Activated naive CD8-positive, alpha-beta T cell (primary cell): ENCODE results near the gene C1orf35.

Experiments
- H3K27ac Mint-ChIP-seq: one replicate; pipeline ENCODE4 v1.8.0; 2021; ENCODE audit warnings: mixed read lengths
- H3K27me3 Mint-ChIP-seq: one replicate; pipeline ENCODE4 v1.8.0; 2021; ENCODE audit warnings: mixed read lengths
- H3K36me3 Mint-ChIP-seq: one replicate; pipeline ENCODE4 v1.8.0; 2021; ENCODE audit warnings: mixed read lengths
- H3K4me1 Mint-ChIP-seq: one replicate; pipeline ENCODE4 v1.8.0; 2021; ENCODE audit warnings: low read depth, mixed read lengths
- H3K4me3 Mint-ChIP-seq: one replicate; pipeline ENCODE4 v1.8.0; 2021; ENCODE audit warnings: mild to moderate bottlenecking, mixed read lengths
- H3K9me3 Mint-ChIP-seq: one replicate; pipeline ENCODE4 v1.8.0; 2021; ENCODE audit warnings: low read depth, mixed read lengths

Gene C1orf35

DNA sequence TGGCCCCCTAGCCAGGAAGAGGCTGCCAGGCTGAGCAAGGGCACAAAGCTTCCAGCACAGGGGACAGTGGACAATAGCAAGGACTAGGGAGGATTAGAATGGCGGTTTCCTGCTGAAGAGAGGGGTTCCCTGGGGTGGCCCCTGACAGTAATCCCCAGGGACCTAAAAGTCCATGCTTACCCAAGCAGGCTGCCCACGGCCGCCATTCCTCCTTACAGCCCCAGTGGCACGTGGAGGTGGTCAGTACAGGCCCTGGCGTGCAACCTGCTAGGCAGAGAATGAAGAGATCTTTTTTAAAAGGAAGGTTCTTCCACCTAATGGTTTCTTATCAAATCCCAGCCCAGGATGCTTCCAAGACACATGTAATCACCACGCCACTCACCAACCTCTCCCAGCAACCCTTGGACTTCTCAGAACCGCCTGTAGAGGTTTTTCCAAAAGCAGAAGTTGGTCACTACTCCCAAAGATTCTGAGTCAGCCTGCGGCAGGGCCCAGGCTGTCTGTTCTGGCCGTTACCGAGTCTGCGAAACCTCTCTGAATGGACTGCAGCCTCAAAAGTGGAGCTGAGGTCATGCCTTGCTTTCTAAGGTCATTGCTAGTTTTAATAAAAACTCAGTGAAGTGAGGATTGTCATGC, 5.0 kb upstream of the C1orf35 start:
- no peaks in the 10 kb centered on the region for H3K36me3 Mint-ChIP-seq
- no peaks in the 10 kb centered on the region for H3K9me3 Mint-ChIP-seq
- H3K4me1 Mint-ChIP-seq = peaks cover 32% of the 10 kb centered on the region
- H3K4me3 Mint-ChIP-seq = peak overlapping the region; percentile 92
- H3K27me3 Mint-ChIP-seq = no peaks in the 10 kb centered on the region
- H3K27ac Mint-ChIP-seq = peak overlapping the region; percentile 87

DNA sequence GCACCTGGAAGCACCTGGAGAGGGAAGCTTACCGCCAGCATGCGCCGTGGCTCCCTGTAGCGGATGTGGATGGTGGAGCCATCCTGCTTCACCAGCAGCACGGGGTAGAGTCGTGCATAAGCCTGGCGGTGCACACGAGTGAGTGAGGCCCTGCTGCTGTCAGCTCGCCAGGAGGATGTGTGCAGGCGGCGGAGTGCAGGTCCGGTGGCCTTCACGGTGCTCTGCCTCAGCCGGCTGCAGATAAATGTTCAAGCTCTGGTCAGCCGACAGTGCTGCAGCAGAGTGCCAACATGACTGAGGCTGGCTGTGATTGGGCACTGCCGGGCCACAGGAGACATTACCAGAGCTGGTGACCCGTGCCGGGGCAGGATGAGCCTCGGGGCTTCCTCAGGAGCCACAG, 4.5 kb upstream of the C1orf35 start:
- Mint-ChIP-seq H3K9me3 (no peaks in the 10 kb centered on the region), H3K36me3 (no peaks in the 10 kb centered on the region), H3K4me3 (peak overlapping the region; percentile 92), H3K27me3 (no peaks in the 10 kb centered on the region), H3K4me1 (peaks cover 33% of the 10 kb centered on the region), H3K27ac (no peak overlapping the region)

DNA sequence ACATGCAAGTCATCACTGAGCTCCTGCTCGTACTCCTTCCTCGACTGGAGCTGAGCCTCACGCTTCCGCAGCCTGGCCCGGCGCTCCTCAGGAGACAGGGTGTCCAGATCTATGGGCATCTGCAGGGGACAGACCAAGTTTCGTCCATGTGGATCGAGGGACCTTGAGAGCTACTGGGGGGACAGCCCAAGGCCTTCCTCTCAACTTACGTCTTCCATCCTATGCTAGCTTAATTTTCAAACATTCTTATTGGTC, 3.6 kb upstream of the C1orf35 start:
- no peaks in the 10 kb centered on the region for H3K27me3 Mint-ChIP-seq
- H3K4me1 Mint-ChIP-seq = peaks cover 33% of the 10 kb centered on the region
- no peaks in the 10 kb centered on the region for H3K36me3 Mint-ChIP-seq
- peak overlapping the region; percentile 47 for H3K4me3 Mint-ChIP-seq
- H3K9me3 Mint-ChIP-seq = no peaks in the 10 kb centered on the region
- no peak overlapping the region for H3K27ac Mint-ChIP-seq

DNA sequence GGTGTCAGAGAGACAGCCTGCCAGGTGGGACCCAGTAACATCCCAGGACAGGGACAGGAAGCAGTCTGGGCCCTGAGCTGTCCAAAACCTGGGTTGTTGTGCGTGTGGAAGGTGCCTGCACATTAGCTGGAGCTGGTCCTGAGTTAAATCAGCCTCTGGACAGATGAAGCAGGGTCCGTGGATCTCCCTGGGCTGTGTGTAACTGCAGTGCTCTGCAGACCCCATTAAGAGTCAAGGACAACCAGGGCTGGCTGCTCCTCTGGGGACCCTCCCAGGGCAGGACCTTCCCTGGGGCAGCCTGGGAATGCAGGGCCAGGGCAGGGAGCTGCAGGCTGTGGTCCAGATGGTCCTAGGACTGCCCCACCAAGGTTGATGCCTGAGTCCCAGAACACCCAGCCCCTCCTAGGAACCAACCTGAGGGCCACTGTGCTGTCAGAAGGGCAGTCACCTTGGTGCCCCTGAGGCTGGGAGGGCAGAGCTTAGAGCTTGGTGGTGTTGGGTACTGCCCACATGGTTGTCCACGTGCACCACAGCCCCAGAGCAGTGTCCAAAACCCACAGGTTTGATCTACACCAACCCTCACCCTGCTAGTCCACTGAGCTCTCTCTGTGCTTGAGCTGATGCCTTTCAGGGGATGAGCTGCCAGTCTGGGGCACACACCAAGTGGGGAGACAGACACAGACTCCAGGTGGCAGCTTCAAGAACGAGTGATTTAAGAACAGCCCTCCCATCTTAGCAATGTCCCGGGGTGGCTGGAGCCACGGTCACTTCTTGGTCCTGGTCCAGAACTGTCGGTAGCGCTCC, 3.1 kb upstream of the C1orf35 start:
- H3K4me1 Mint-ChIP-seq = peaks cover 38% of the 10 kb centered on the region
- H3K27ac Mint-ChIP-seq = no peak overlapping the region
- H3K4me3 Mint-ChIP-seq = peak overlapping the region; percentile 47

DNA sequence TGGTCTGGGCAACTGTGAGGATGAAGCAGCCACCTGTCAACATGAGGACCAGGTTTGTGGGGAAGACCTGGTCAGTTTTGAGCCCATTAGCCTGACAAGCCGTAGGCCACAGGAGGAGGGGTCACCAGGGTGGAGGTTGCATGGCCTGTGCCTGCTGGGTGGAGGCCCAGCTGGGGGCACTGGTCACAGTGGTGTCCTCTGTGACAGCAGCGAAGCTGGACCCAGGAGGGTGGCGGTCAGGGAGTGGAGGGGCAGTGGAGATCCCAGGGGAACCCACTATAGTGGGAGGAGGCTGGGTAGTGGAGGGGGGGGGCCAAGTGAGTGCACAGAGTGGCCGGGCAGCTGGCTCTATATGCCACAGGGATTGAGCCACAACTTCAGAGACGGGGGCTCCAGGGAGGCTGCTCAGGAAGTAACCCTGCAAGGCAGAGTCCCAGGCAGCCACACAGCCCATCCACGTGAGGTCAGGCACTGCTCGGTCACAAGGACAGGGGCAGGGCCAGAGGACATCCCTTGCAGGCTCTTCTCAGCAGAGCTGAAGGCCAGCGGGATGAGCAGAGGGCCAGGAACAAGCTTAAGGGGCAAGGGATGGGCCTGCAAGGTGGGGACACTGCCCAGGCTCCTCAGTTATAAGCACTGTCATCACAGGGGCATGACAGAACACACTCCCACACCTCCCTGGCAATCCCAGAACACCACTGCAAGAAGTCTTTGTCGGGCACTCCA, 2.3 kb upstream of the C1orf35 start:
- H3K27ac Mint-ChIP-seq = no peak overlapping the region
- peaks cover 38% of the 10 kb centered on the region for H3K4me1 Mint-ChIP-seq
- no peaks in the 10 kb centered on the region for H3K27me3 Mint-ChIP-seq
- no peaks in the 10 kb centered on the region for H3K36me3 Mint-ChIP-seq
- no peak overlapping the region for H3K4me3 Mint-ChIP-seq
- no peaks in the 10 kb centered on the region for H3K9me3 Mint-ChIP-seq

More for the DNA sequence above, 3.1 kb upstream of the C1orf35 start:
- H3K36me3 Mint-ChIP-seq = no peaks in the 10 kb centered on the region
- no peaks in the 10 kb centered on the region for H3K27me3 Mint-ChIP-seq
- no peaks in the 10 kb centered on the region for H3K9me3 Mint-ChIP-seq

DNA sequence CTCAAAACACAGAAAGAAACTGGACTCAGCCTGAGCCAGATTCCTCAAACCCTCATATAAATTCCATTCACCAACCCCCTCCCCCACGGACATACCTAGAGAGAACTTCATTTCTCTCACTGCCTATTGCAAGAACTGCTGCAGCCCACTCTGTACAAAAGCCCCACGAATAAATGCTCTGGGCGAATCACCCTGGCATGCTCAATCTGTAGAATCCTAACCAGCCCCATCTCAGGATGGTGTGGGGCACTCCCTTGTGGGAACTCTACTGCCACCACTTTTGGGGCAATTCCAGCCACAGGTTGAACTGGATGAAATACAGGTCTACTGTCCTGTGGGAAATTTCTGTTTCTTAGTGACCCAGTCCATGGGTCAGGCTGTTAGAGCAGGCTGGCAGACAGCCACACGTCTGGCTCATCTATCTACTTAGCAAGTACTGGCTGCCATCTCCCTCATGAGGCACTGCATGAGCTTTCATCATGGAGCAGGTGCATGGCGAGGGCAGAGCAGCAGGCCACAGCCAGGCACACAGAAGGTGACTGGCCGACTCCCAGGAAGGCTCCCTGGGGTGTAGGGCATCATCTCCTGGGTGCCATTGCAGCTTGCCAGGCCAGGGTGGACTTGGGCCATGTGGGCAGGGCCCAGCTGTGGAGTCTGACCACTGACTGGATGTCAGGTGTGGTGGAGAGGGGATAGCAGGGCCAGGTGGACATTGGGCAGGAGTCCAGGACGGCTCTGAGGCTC, 1.6 kb upstream of the C1orf35 start:
- H3K27me3 Mint-ChIP-seq = no peaks in the 10 kb centered on the region
- peak overlapping the region; percentile 76 for H3K27ac Mint-ChIP-seq
- H3K36me3 Mint-ChIP-seq = no peaks in the 10 kb centered on the region
- H3K4me1 Mint-ChIP-seq = peaks cover 32% of the 10 kb centered on the region
- peak overlapping the region; percentile 92 for H3K4me3 Mint-ChIP-seq
- no peaks in the 10 kb centered on the region for H3K9me3 Mint-ChIP-seq

DNA sequence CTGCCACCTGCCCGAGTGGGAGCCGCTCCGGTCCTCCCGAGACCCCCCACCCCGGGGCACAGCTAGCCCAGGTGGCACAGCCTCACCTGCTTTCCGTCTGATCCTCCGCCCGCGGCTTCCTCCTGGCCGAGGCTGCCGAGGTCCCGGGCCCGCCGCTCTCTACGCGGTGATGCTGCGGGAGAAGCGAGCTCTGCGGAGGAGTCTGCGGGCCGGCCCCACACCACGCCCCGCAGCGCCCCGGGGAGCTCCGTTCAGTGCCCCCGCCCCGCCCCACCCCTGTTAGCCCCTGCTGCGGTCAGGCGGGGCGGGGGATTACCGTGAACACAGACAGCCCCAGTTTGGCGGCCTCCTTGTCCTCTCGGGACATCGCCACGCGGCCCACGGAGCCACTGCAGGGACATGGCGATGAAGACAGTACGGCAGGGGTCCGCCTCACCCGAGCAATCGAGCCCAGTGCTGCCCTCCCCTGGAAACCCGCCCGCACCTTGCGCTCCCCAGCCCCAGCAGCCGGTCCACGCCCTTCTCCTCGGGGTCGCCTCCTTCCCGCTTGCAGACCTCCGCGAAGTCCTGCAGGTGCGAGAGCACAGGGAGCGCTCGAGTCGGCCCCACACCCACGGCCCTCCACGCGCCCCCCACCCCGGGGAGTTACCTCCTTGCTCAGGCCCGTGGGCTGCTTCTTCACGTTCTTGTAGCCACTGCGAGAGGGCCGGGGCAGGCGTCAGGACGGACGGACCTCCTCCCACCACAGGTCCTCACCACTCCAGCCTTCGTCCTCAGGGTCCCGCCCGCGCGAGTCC, 933 bp downstream of the C1orf35 start:
- Mint-ChIP-seq H3K9me3 (no peaks in the 10 kb centered on the region), H3K4me3 (peak overlapping the region; percentile 77), H3K4me1 (peaks cover 21% of the 10 kb centered on the region), H3K36me3 (no peaks in the 10 kb centered on the region), H3K27me3 (no peaks in the 10 kb centered on the region), H3K27ac (no peak overlapping the region)

DNA sequence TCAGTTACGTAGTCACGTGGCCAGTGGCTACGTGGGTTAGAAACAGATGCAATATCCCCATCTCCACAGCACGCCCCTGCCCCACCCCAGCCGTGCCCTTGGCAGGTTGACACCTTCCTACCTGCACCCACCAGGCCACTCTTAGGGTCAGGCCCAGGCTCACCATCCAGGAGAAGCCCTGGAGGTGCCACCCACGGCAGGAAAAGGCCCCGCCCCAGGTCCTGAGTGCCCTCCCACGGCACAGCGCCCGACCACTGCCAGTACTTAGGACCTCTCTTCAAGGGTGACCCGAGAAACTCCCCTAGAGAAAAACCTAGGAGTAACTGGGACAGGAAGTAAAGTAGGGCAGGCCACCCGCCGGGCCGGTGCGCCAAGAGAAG, 1.5 kb downstream of the C1orf35 start:
- no peaks in the 10 kb centered on the region for H3K36me3 Mint-ChIP-seq

DNA sequence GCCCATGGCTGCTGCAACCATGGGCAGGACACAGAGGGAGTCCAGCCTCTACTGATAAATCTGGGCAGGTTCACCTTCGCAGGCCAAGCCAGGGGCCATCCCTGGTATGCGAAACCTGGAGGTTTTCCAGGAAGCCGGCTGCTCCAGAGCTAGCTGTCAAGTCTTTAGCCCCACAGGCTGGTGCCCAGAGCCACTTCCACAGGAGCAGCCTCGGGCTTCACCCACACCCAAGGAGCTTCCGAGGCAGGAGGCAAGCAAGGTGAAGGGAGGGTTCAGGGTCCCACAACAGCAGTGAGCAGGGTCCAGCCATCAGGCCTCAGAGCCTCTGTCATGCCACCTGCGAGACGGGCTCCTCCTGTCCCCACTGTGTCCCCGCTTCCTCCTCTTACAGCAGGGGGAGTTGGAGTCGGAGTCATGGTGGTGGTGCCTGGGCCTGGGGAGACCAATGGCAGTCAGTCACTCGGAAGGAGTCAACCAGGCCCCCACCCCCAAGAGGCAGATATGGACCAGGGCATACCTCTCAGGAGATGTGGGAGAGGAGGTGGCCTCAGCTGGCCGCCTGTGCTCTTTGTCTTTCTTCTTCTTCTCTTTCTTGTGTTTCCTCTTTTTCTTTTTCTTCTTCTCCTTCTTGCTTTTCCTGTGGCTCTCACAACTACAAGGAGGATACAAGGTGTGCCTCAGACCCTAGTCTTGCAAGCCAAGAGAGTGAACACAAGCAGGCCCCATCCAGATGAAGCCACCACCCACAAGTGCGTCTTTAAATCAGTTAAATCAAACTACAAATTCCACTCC, 2.1 kb downstream of the C1orf35 start:
- peak overlapping the region; percentile 68 for H3K27ac Mint-ChIP-seq
- H3K36me3 Mint-ChIP-seq = no peaks in the 10 kb centered on the region
- H3K9me3 Mint-ChIP-seq = no peaks in the 10 kb centered on the region
- H3K4me1 Mint-ChIP-seq = peaks cover 18% of the 10 kb centered on the region
- no peaks in the 10 kb centered on the region for H3K27me3 Mint-ChIP-seq
- peak overlapping the region; percentile 77 for H3K4me3 Mint-ChIP-seq

More for the DNA sequence above, 1.5 kb downstream of the C1orf35 start:
- H3K4me3 Mint-ChIP-seq = peak overlapping the region; percentile 77
- H3K9me3 Mint-ChIP-seq = no peaks in the 10 kb centered on the region
- H3K27me3 Mint-ChIP-seq = no peaks in the 10 kb centered on the region
- peak overlapping the region; percentile 68 for H3K27ac Mint-ChIP-seq
- peaks cover 21% of the 10 kb centered on the region for H3K4me1 Mint-ChIP-seq

DNA sequence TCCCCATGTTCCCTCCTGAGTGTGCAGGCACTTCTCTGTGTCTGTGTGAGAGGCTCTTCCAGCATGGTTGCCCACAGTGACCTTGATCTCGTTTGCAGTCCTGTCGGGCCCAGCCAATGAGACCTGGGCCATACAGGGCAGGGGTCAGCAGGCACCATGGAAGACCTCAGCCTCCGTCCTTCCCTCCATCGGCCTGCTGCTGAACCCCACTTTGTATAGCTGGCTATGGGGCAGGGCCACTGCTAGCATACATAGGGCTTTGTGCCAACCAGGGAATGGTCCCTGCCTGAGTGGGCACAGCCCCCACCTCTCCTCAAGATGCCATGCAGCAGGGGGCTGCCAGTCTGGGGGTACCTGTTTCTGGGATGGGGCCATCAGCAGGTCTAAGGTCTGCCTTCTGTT, 3.8 kb downstream of the C1orf35 start:
- Mint-ChIP-seq H3K36me3 (peaks cover 5% of the 10 kb centered on the region), H3K4me3 (no peak overlapping the region), H3K27me3 (no peaks in the 10 kb centered on the region), H3K27ac (no peak overlapping the region), H3K9me3 (no peaks in the 10 kb centered on the region), H3K4me1 (peaks cover 31% of the 10 kb centered on the region)

DNA sequence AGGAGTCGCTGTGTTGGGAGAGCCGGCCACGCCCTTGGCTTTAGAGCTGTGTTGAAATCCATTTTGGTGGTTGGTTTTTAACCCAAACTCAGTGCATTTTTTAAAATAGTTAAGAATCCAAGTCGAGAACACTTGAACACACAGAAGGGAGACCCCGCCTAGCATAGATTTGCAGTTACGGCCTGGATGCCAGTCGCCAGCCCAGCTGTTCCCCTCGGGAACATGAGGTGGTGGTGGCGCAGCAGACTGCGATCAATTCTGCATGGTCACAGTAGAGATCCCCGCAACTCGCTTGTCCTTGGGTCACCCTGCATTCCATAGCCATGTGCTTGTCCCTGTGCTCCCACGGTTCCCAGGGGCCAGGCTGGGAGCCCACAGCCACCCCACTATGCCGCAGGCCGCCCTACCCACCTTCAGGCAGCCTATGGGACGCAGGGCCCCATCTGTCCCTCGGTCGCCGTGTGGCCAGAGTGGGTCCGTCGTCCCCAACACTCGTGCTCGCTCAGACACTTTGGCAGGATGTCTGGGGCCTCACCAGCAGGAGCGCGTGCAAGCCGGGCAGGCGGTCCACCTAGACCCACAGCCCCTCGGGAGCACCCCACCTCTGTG, 4.7 kb downstream of the C1orf35 start:
- Mint-ChIP-seq H3K4me3 (no peak overlapping the region), H3K4me1 (peaks cover 28% of the 10 kb centered on the region), H3K9me3 (no peaks in the 10 kb centered on the region), H3K36me3 (peaks cover 5% of the 10 kb centered on the region), H3K27ac (no peak overlapping the region), H3K27me3 (no peaks in the 10 kb centered on the region)

DNA sequence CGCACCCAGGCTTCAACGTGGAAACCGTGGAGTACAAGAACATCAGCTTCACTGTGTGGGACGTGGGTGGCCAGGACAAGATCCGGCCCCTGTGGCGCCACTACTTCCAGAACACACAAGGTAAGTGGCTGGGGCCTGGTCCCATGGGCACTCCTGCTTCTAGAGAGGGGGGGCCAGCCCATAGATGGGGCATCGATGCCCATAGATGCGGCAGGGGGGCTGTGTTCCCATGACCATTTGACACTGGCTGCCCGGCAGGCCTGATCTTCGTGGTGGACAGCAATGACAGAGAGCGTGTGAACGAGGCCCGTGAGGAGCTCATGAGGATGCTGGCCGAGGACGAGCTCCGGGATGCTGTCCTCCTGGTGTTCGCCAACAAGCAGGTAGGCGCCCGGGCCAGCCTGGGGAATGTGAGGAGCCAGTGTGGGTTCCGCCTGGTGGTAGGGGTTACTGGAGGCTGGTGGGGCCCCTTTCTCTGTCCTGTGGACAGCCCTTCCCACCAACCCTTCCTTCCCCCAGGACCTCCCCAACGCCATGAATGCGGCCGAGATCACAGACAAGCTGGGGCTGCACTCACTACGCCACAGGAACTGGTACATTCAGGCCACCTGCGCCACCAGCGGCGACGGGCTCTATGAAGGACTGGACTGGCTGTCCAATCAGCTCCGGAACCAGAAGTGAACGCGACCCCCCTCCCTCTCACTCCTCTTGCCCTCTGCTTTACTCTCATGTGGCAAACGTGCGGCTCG, 5.6 kb downstream of the C1orf35 start:
- no peak overlapping the region for H3K4me3 Mint-ChIP-seq
- H3K9me3 Mint-ChIP-seq = no peaks in the 10 kb centered on the region
- H3K4me1 Mint-ChIP-seq = peaks cover 27% of the 10 kb centered on the region
- H3K27me3 Mint-ChIP-seq = no peaks in the 10 kb centered on the region
- H3K27ac Mint-ChIP-seq = no peak overlapping the region
- H3K36me3 Mint-ChIP-seq = peaks cover 5% of the 10 kb centered on the region
